Caco-2 (cell line): ENCODE measurements around the gene ZNF367. TPM values are rescaled to one million over a fixed set of nuclear protein-coding genes. Genes with fewer than 3 reads are reported as not detected.

ENCODE experiments used
- BruUV-seq: library from RNA; stranded (reverse); fragments of 400-500 nt; replicated peaks from 2 replicates; lab custom pipeline; 2021; lab: Mats Ljungman, UMichigan
- CTCF ChIA-PET: fragments of 300-600 bp; sonication (Branson Sonifier 250); formaldehyde crosslinking; loops from one replicate; lab custom pipeline; 2022; ENCODE audit warnings: antibody characterized with exemption; lab: Charles Lee
- POLR2A ChIA-PET: fragments of 300-600 bp; sonication (Branson Sonifier 250); formaldehyde crosslinking; loops from one replicate; lab custom pipeline; 2022; ENCODE audit warnings: antibody characterized with exemption; lab: Charles Lee
- DNase-seq, 2 experiments: peaks; one replicate each; pipeline versions ENCODE4 v3.0.0 to v3.0.0-alpha.2; 2020 to 2022
- H3K27me3 ChIP-seq: replicated peaks from 2 replicates; pipeline ENCODE4 v1.6.0; 2011; ENCODE audit warnings: low read length; ENCODE audit not compliant: control insufficient read depth, insufficient read depth
- H3K36me3 ChIP-seq: 2 replicates; pipeline ENCODE4 v1.5.1; 2011; ENCODE audit warnings: low read length; ENCODE audit not compliant: control insufficient read depth, insufficient read depth
- H3K4me1 ChIP-seq: fragments of 250-450 bp; sonication (Bioruptor Pico); 2 replicates; pipeline ENCODE4 v1.5.1; 2020; ENCODE audit warnings: mild to moderate bottlenecking
- H3K4me3 ChIP-seq: 2 replicates; pipeline ENCODE4 v1.5.1; 2011; ENCODE audit warnings: low read depth, mild to moderate bottlenecking, control low read depth, low read length
- H3K9me3 ChIP-seq: fragments of 250-450 bp; sonication (Bioruptor Pico); 2 replicates; pipeline ENCODE4 v1.5.1; 2020; ENCODE audit warnings: mild to moderate bottlenecking, moderate library complexity
- H3K27ac Mint-ChIP-seq: one replicate; pipeline ENCODE4 v1.8.0; 2022; ENCODE audit warnings: mixed read lengths; ENCODE audit not compliant: unreplicated experiment
- H3K27me3 Mint-ChIP-seq: one replicate; pipeline ENCODE4 v1.8.0; 2022; ENCODE audit warnings: mixed read lengths; ENCODE audit not compliant: insufficient read depth, unreplicated experiment
- H3K36me3 Mint-ChIP-seq: one replicate; pipeline ENCODE4 v1.8.0; 2022; ENCODE audit warnings: mild to moderate bottlenecking, mixed read lengths; ENCODE audit not compliant: insufficient read depth, unreplicated experiment
- H3K4me1 Mint-ChIP-seq: one replicate; pipeline ENCODE4 v1.8.0; 2022; ENCODE audit warnings: low read depth, mixed read lengths; ENCODE audit not compliant: unreplicated experiment
- H3K4me3 Mint-ChIP-seq: one replicate; pipeline ENCODE4 v1.8.0; 2022; ENCODE audit warnings: mild to moderate bottlenecking, moderate library complexity, mixed read lengths; ENCODE audit not compliant: unreplicated experiment
- H3K9me3 Mint-ChIP-seq: one replicate; pipeline ENCODE4 v1.8.0; 2022; ENCODE audit warnings: mixed read lengths; ENCODE audit not compliant: unreplicated experiment
- intact Hi-C: fragments of 100-400 bp; cut with micrococcal nuclease; formaldehyde crosslinking; loops from one replicate; pipeline ENCODE4 v1.10.0; 2022; ENCODE audit not compliant: unreplicated experiment
- total RNA-seq: library from RNA; stranded (reverse); gene quantifications from 2 replicates; pipeline ENCODE4 v1.2.3, GENCODE V29; 2022
- TF ChIP-seq, protein P1 (sequence below), 2 experiments: fragments of 200-600 bp in 1 of 2; IDR thresholded peaks; 1 replicate in 1 of 2; 2 replicates in 1 of 2; pipeline versions ENCODE4 v1.5.1 to v1.8.0; 2011 to 2022; ENCODE audit warnings: antibody characterized with exemption in 1 of 2, control low read depth in 1 of 2, inconsistent platforms in 1 of 2, low read depth in 1 of 2, low read length in 1 of 2, mild to moderate bottlenecking in 1 of 2, moderate library complexity in 1 of 2; ENCODE audit not compliant: insufficient read depth in 1 of 2, severe bottlenecking in 1 of 2, unreplicated experiment in 1 of 2

Gene ZNF367
- total RNA-seq, 1 experiment from 2014 or later = 10.0 TPM

DNA sequence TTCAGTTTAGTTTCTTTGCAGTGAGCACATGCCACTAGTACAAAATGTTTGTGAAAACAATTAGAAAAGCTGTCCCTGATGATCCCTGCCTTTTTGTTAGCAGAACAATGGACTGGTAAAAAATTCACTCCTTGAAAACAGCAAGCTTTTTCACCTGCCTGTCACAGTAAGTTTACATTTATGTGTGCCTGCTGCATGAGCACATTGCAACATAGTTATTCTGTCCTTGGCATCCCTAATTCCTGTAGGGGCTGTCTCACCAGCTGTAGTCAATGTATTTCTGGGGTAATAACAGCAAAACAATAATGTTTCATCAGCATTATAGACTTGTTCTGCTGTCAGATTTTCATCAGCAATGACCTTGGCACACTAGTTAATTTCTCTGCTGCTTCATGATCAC lies 11.6 kb upstream of the ZNF367 start:
- no peak overlapping the region for H3K4me3 ChIP-seq
- no peaks in the 10 kb centered on the region for H3K27me3 ChIP-seq
- DNase-seq = no peak
- ChIA-PET CTCF (interaction anchor here (0.5 kb wide), 1 partner anchor 1625 kb away, joined by 3 read pairs; no protein-coding TSS in a partner anchor), POLR2A (no interaction called here)
- no peaks in the 10 kb centered on the region for H3K36me3 ChIP-seq
- no TSS peak for BruUV-seq
- no peaks in the 10 kb centered on the region for H3K4me1 Mint-ChIP-seq
- intact Hi-C loops = no loop called here
- H3K27me3 Mint-ChIP-seq = no peaks in the 10 kb centered on the region
- peaks cover 10% of the 10 kb centered on the region for H3K9me3 Mint-ChIP-seq
- H3K4me1 ChIP-seq = no peaks in the 10 kb centered on the region
- no peaks in the 10 kb centered on the region for H3K36me3 Mint-ChIP-seq
- H3K27ac Mint-ChIP-seq = no peak overlapping the region
- no peaks in the 10 kb centered on the region for H3K9me3 ChIP-seq
- TF ChIP-seq, protein P1, sequence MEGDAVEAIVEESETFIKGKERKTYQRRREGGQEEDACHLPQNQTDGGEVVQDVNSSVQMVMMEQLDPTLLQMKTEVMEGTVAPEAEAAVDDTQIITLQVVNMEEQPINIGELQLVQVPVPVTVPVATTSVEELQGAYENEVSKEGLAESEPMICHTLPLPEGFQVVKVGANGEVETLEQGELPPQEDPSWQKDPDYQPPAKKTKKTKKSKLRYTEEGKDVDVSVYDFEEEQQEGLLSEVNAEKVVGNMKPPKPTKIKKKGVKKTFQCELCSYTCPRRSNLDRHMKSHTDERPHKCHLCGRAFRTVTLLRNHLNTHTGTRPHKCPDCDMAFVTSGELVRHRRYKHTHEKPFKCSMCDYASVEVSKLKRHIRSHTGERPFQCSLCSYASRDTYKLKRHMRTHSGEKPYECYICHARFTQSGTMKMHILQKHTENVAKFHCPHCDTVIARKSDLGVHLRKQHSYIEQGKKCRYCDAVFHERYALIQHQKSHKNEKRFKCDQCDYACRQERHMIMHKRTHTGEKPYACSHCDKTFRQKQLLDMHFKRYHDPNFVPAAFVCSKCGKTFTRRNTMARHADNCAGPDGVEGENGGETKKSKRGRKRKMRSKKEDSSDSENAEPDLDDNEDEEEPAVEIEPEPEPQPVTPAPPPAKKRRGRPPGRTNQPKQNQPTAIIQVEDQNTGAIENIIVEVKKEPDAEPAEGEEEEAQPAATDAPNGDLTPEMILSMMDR (IDR thresholded peaks at IDR 0.05; ENCODE audit: insufficient read depth in 1 of 2, low read depth in 1 of 2, low read length in 1 of 2, severe bottlenecking in 1 of 2, unreplicated experiment in 1 of 2) = no peak
- no peak overlapping the region for H3K4me3 Mint-ChIP-seq

DNA sequence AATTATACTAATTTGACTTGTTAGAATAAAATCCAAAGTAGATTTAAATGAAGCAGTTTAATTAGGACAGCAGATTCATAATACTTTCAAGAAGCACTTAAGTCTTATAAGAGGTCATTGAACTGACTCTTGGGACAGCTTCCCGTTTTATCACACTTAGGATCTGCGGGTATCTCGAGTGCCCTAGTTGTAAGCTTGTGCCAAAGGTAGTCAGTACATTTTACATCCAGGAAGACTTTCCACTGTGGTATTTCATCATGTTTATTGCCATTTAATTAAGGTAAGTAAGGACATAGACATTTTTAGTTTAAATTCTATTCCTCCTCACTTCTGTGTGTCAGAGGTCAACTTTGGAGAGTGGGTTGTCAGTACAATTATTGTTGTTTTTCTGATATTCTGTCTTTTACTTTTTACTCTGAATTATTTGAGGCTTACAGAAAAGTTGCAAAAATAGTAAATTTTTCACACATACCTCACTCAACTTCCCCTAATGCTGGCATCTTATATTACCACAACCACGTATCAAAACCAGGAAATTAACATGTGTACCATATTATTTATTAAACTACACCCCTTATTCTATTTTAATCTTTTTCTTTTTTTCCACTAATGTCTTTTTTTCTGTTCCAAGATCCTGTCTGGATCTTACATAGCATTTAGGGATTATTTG lies 7.5 kb upstream of the ZNF367 start:
- POLR2A ChIA-PET = no interaction called here
- Mint-ChIP-seq H3K27me3 (no peaks in the 10 kb centered on the region), H3K36me3 (no peaks in the 10 kb centered on the region), H3K9me3 (no peaks in the 10 kb centered on the region), H3K4me3 (no peak overlapping the region), H3K27ac (peak overlapping the region; percentile 59), H3K4me1 (peaks cover 6% of the 10 kb centered on the region)
- CTCF ChIA-PET = no interaction called here
- TF ChIP-seq, protein P1 (IDR thresholded peaks at IDR 0.05; ENCODE audit: insufficient read depth in 1 of 2, low read depth in 1 of 2, low read length in 1 of 2, severe bottlenecking in 1 of 2, unreplicated experiment in 1 of 2) = no peak
- Histone ChIP-seq H3K27me3 (no peaks in the 10 kb centered on the region), H3K4me1 (peaks cover 18% of the 10 kb centered on the region), H3K4me3 (no peak overlapping the region), H3K9me3 (no peaks in the 10 kb centered on the region), H3K36me3 (no peaks in the 10 kb centered on the region)
- BruUV-seq = no TSS peak
- intact Hi-C loops = no loop called here
- DNase-seq = no peak

DNA sequence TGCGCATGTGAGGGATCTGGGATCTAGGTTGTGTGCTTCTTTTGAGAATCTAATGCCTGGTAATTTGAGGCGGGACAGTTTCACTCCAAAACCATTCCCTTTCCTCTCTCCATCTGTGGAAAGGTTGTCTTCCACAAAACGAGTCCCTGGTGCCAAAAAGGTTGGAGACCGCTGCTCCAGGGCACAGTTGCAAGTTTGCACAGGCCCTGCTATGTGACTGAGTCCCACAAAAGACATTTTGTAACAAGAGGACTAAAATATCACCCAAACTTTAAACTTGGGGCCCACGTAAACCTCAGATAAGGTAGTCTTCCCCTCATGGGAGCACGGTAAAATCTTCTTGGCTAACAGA lies 5.8 kb upstream of the ZNF367 start:
- peaks cover 17% of the 10 kb centered on the region for H3K4me1 Mint-ChIP-seq
- H3K27ac Mint-ChIP-seq = peak overlapping the region; percentile 32
- peaks cover 2% of the 10 kb centered on the region for H3K36me3 Mint-ChIP-seq
- H3K4me1 ChIP-seq = peaks cover 29% of the 10 kb centered on the region
- no peaks in the 10 kb centered on the region for H3K27me3 Mint-ChIP-seq
- H3K27me3 ChIP-seq = no peaks in the 10 kb centered on the region
- ChIA-PET CTCF (no interaction called here), POLR2A (no interaction called here)
- TF ChIP-seq, protein P1 (IDR thresholded peaks at IDR 0.05; ENCODE audit: insufficient read depth in 1 of 2, low read depth in 1 of 2, low read length in 1 of 2, severe bottlenecking in 1 of 2, unreplicated experiment in 1 of 2) = no peak
- no peak overlapping the region for H3K4me3 ChIP-seq
- no peak overlapping the region for H3K4me3 Mint-ChIP-seq
- no peaks in the 10 kb centered on the region for H3K9me3 ChIP-seq
- intact Hi-C loops = no loop called here
- no TSS peak for BruUV-seq
- H3K9me3 Mint-ChIP-seq = no peaks in the 10 kb centered on the region
- H3K36me3 ChIP-seq = no peaks in the 10 kb centered on the region
- no peak for DNase-seq
